GM18498 (cell line): Measurements from ENCODE around the gene SEMA7A.

Experiments used
- ATAC-seq: cut with Tn5 transposase; IDR thresholded peaks from one replicate; pipeline ENCODE4 v1.9.1; 2021; ENCODE audit warnings: mild to moderate bottlenecking, moderate library complexity; ENCODE audit not compliant: unreplicated experiment

Gene SEMA7A

DNA sequence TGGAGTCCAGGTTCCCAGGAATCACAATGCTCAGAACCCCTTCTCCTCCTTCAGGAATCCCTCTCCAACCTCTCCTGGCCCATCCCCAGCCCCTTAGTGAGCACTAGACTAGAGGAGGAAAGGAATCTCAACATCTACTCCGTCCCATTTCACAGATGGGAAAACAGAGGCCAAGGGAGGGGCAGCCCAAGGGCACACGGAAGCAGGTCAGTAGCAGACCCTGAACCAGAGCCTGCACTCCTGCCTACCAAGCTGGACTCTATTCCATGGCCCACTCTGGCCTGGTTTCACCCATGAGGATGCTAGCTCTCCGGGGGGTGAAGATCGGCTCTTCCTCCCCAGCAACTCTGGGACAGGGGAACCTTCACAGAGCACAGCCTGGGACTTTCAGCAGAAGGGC, 14.3 kb downstream of the SEMA7A start:
- no peak for ATAC-seq

DNA sequence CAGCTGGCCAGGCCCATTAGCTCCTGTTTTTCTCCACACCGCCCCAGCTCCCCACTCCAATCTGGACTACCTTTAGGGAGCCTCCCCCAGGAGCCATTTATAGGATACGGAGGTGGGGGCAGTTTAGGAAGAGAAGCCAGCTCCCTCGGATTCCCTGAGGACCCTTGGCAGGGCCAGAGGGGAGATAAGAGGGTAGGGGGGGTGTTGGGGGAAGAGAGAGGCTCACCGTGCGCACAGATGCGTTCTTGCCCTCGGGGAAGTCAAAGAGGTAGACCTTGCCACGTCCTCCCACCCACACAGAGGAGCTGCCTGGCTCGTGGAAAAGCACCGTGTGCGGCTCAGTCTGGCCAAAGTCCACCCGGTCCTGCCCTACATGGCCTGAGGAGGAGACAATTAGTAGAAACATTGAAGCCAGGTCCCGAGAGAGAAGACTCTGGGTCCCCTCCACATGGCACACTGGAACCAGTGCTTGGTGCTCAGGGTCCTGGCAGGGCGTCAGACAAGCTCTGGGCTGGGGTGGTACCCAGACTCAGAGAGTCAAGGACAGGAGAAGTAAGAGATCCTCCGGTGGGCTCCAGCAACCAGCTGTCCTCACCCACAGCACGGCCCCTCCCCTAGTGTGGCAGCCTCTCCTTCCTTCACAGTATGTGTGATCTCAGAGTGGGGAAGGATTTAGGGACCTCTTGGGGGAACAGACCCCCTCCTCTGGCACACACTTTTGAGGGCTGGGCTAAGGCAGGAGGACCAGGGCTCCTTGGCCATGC, 15.0 kb downstream of the SEMA7A start:
- no peak for ATAC-seq

DNA sequence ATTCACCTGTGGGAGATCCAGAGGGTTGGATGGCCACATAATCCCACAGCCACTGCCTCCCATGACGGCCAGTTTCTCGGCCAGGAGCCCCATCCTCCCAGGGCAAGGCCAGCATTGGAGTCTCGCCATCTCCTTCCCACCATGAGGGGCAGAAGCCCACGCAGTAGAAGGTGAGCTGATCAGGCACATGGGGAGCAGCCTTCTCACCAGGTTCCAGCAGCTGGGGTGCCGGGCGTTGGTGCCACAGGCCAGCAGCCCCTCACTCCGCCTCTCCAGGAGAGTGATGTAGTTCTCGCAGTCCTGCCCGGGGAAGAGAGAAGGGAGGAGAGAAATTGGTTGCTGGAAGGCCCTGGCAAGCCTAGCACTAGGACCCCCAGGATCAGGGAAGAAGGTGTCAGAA, 16.1 kb downstream of the SEMA7A start:
- no peak for ATAC-seq

GRCh38 chr15:74417225-74417624, 16.5 kb downstream of the SEMA7A start:
- ATAC-seq: no peak

- ATAC-seq: no peak
Observed at GRCh38 chr15:74415966-74416916, 17.5 kb downstream of the SEMA7A start.

DNA sequence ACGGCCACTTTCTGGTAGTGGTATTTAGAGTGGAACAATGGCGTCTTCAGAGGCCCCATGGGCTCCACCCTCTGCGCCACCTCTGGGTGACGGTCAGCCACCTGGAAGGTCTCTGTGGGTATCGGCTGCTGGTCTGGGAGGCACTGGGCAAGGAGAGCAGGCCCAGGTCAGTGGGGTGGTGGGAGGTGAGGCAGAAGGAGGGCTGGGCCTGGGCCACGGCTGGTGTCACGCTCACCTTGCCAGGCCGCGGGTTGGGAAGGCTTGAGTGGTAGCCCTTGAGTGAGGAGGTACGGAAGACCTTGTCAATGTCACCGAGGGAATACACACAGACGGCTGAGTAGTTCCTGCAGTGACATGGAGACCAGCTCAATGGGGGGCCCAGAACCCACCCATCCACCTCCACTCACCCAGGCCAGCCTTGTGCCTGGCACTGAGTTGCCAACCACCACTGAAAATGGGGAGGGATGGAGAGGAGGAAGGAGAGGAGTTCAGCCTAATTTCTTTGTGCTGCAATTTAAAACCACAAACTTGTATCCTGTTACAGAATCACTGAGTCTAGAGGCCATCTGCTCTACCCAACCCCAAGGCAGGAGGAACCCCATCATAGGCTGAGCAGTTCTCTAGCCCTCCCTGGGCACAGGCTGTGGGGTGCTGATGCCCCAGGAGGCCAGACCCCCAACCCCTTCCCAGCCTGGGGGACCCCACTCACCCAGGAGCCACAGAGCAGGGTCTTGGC, 19.0 kb downstream of the SEMA7A start:
- no peak for ATAC-seq

DNA sequence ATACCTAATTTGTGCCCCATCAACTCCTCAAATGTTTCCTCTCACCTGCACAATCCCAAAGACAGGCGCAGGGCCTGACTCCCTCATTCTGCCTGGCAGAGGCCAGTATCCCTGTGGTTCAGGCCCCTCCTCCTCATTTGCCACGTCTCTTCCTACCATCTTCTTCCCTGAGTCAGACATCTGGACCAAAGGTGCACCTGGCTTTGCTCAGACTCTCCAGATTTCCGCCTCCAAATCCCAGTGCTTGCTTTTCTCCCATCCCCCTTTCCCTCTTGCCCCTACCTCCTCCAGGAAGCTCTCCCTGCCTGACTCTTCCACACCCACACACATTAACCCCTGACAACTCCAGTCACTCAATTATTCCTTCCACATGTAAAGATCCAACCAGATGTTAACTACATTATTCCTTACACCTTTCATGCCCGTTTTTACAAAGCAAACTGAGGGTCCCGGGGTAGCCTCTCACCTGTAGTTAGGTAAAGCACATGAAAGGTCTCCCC, 19.6 kb downstream of the SEMA7A start:
- no peak for ATAC-seq

DNA sequence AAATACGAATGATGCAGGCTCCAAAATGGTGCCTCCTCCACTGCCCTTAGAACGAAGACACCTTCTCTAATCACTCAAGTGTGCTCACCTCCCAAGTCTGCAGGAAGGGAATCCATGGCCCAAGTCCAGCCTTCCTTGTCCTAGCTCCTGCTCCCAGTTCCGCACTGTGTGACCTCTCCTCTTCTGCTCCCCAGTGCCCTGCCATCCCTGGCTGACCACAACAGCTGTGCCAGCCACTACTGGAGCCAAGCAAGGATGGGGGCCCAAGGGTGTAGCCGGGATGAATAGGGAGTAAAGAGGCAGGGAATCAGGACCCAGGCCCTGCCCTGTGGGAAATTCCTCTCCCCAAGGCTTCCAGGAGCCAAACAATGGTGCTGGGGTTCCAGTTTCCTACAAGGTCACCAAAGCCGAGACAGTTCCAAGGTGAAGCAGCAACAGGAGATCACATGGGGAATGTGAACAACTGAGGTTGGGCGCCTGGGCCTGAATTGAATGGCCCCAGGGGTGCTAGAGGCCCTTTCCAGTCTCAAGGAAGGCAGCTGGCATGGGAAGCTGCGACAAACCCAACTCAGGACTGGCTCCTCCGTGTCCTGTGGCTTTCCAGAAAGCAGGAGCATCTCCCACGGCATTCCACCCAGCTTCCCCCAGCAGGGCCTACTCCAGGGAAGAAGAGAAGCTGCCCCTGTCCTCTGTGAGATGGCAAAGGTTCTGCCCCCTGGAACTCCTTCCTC, 20.2 kb downstream of the SEMA7A start:
- no peak for ATAC-seq

GRCh38 chr15:74412159-74412558, 21.6 kb downstream of the SEMA7A start:
- no peak for ATAC-seq

- ATAC-seq: no peak
Observed at GRCh38 chr15:74411686-74412085, 22.1 kb downstream of the SEMA7A start.

DNA sequence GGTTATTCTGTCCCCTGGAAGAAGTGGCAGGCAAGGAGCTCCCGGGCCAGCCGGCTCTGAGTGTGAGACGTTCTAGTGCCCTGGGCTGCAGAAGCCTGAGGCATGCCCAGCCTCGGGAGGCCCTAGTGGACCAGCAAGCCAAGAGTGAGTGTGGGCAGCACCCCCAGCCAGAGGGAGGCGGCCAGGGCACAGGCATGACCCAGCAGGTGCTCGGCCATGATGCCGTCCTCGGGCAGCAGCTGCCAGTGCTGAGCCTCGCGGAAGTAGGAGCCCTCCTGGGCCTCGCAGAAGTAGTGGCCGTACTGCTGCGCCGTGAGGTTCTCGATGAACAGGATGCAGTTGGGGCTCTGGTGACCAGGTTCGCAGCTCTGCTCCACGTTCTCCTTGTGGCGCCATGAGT, 23.3 kb downstream of the SEMA7A start:
- no peak for ATAC-seq

DNA sequence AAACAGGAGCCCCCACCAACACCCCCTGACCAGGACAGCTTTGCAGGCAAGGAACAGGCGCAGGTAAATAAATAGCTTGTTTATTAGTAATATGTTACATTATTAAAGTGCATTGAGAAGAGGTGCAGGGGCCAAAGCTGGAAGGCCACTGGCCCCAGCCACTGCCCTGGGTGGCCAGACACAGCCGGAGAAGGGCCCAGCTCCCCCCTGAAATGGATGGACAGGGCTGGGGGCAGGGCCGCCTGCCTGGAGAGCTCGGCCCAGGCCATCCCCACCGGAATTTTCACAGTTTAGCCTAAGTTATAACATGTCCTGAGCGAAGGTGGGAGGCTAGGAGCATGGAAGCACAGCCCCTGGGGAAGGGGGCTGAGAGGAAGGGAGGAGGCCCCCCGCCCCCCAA, 24.5 kb downstream of the SEMA7A start:
- no peak for ATAC-seq

DNA sequence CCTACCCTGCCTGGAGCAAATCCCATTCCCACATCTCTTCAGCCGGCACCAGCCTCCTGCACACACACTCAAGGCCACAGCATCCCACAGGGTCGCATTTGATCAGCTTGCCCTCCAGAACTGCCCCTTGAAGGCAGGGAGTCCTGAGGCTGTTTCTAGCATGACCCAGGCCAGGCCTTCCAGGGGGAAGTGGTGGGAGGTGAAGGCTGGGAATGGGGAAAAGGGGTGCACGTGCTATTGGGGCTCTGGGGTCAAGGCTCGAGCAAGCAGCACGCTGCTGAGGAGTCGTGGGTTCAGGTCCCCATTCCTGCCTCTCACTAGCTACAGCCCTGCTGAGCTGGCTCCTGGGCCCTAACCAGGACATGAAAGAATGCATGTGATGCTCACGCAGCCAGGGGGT, 24.9 kb downstream of the SEMA7A start:
- ATAC-seq: no peak

DNA sequence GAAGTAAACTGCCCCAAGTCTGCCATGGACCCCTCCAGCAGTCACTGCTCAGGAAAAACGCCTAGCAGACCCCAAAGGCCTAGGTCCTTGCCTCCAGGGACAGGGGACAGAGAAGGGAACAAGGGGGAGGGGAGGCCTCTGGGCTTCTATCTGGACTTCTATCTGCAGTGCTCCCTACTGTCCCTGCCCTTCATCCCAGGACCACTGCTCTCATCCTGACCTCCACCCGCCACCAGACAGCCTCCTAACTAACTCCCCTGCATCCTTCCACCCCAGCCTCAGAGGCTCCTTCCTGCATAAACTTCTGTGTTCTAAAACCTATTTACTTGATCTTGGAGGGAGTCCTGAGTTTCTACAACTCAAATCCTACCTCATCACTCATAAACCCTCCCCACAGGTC, 25.4 kb downstream of the SEMA7A start:
- no peak for ATAC-seq

- no peak for ATAC-seq
Observed at GRCh38 chr15:74406992-74407705, 26.6 kb downstream of the SEMA7A start.

DNA sequence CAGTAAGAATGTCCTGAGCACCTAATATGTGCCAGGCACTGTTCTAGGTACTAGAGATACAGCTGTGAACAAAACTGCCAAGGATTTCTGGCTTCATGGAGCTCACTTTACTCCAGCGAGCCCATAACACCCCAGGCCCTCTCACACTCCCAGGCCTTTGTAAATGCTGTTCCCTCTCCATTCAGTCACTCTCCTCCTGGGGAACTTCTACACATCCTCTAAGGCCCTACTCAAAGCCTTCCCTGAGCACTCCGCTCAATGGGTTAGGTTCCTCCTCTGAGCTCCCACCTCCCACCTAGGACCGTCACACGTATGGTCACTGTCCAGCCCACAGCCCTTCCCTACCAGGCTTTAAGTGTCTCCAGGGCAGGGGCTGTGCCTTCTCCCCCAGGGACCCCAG, 27.2 kb downstream of the SEMA7A start:
- ATAC-seq: no peak

- ATAC-seq: no peak
Observed at GRCh38 chr15:74405823-74406222, 27.9 kb downstream of the SEMA7A start.

GRCh38 chr15:74403991-74404563, 29.7 kb downstream of the SEMA7A start:
- peak; percentile 33 for ATAC-seq

DNA sequence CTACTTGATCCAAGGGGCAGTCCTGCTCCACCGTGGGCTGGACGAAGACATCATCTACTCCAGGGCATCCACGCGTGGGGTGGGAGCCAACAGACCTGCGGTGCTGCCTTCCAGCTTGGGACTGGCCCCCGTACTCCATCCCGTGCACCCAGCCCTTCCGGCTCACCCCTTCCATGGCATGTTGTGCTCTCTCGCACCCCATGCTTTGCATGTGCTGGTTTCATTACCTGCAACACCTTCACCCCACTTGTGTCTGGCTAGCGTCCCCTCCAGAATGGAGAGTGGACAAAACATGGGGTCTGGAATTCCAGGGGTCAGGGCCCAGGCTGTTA, 30.2 kb downstream of the SEMA7A start:
- no peak for ATAC-seq
